ENCODE measurements around the gene INPP4B.

The INPP4B gene

DNA sequence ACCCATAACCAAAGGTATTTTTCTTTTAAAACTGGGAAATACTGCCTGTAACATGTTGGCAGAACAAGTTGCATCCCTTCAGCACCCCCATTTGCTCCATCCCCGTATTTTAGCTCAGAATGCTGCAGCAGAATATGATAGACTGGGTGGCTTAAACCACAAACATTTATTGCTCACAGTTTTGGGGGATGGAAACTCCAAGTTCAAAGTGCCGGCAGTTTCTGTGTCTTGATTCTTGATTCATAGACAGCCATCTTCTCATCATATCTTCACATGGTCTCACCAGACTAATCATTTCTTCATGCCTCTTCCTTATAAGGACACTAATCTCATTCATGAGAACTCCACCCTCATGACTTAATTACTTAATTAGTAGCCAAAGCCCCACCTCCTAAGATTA, 10.5 kb upstream of the INPP4B start:
- Histone ChIP-seq H3K36me3 (ENCODE audit: insufficient read depth, low read length) (no peaks in the 10 kb centered on the region), H3K4me3 (ENCODE audit: low read length) (no peak overlapping the region), H3K9ac (ENCODE audit: low read depth, low read length) (no peak overlapping the region), H3K4me1 (ENCODE audit: control insufficient read depth, insufficient read depth, low read length) (no peaks in the 10 kb centered on the region), H3K4me2 (ENCODE audit: low read length) (no peak overlapping the region), H3K9me3 (replicated peaks; ENCODE audit: low read length) (no peaks in the 10 kb centered on the region), H3K27me3 (ENCODE audit: control insufficient read depth, insufficient read depth, low read length) (no peaks in the 10 kb centered on the region)

- Histone ChIP-seq H3K4me1 (ENCODE audit: control insufficient read depth, insufficient read depth, low read length) (peaks cover 8% of the 10 kb centered on the region), H3K9me3 (replicated peaks; ENCODE audit: low read length) (no peaks in the 10 kb centered on the region), H3K4me2 (ENCODE audit: low read length) (no peak overlapping the region), H3K4me3 (ENCODE audit: low read length) (no peak overlapping the region), H3K9ac (ENCODE audit: low read depth, low read length) (no peak overlapping the region), H3K27me3 (ENCODE audit: control insufficient read depth, insufficient read depth, low read length) (peaks cover 12% of the 10 kb centered on the region), H3K36me3 (ENCODE audit: insufficient read depth, low read length) (no peaks in the 10 kb centered on the region)
These were observed 4.4 kb upstream of the INPP4B start for GRCh38 chr4:142850478-142850877.

DNA sequence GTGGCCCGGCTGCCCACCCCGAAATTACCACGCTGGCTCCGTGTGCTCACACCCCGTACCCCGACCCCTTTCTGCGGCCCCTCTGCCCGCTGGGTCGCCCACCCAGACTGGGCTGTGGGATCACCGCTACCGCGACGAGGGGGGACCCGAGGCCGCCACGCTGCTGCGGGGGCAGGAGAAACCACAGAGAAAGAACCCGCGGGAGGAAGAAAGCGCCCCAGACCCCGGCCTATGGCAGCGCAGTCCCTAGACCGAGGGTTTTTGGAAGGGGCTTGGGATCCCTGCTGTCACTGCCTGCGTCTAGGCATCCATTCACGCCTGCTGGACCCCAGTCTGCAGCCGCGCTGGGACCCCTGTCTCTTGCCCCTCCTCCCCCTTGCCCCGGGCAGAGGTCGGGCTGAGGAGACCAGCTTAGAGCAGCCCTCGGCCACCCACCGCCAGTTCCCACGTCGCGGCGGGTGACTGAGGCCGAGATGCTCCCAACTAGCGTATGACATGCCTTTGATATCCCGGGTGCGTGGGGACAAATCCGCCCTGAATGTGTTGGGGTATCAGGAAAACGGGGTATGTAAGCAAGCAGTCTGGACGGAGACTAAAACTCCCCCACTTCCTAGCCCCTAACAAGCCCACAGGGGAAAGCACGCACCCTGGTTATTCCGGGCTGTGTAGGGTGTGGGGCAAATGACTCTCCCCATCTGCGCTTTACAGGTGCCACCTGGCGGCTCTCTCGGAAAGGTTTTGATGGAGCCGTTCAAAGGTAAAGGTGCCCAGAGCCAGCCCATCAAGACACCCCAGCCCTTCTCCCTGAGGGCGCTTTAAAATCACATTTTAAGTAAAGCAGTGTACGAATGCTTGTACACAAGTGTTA, 862 bp upstream of the INPP4B start:
- Histone ChIP-seq H3K4me3 (ENCODE audit: low read length) (peak overlapping the region; percentile 86), H3K36me3 (ENCODE audit: insufficient read depth, low read length) (no peaks in the 10 kb centered on the region), H3K9me3 (replicated peaks; ENCODE audit: low read length) (no peaks in the 10 kb centered on the region), H3K4me2 (ENCODE audit: low read length) (peak overlapping the region; percentile 100), H3K9ac (ENCODE audit: low read depth, low read length) (peak overlapping the region; percentile 75), H3K4me1 (ENCODE audit: control insufficient read depth, insufficient read depth, low read length) (peaks cover 18% of the 10 kb centered on the region), H3K27me3 (ENCODE audit: control insufficient read depth, insufficient read depth, low read length) (peaks cover 12% of the 10 kb centered on the region)

DNA sequence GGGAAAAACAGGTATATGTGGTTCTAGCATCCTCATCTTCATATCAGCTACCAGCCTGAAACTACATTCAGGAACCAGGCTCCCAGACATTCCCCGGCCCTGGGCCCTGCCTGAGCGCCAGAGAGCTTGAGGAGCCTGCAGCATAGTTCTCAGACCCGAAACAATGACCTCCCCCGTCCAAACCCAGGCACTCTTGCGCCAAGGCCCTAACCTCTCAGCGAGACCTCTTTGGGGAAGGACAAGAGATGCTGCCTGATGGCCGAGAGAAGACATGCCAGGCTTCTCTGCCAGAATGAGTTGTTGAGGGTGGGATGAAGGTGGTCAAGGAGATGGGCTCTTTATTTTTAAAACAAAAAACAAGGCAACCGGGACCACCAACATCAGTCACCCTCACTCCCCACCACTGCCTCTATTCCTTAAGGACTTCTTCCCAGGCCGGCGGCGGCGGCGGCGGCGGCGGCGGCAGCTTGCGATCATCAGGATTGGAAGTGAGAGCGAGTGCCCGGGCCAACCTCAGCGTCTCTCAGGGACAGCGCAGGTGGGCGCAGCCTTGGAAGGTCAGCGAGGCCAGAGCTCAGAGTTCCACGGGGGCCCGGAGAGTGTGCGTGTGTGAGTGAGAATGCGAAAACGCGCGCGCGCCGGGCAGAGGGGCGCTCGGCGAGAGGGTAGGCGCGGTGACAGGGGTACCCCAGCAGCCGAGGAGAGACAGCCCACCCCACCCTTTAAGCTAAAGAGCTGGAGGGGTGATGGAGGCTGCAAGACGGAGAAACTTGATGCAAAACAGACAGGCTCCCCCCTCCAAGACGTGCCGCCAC, 601 bp downstream of the INPP4B start:
- no peaks in the 10 kb centered on the region for H3K9me3 ChIP-seq (replicated peaks; ENCODE audit: low read length)
- H3K9ac ChIP-seq (ENCODE audit: low read depth, low read length) = peak overlapping the region; percentile 75
- peak overlapping the region; percentile 100 for H3K4me2 ChIP-seq (ENCODE audit: low read length)
- H3K27me3 ChIP-seq (ENCODE audit: control insufficient read depth, insufficient read depth, low read length) = peaks cover 12% of the 10 kb centered on the region
- H3K36me3 ChIP-seq (ENCODE audit: insufficient read depth, low read length) = no peaks in the 10 kb centered on the region
- peak overlapping the region; percentile 86 for H3K4me3 ChIP-seq (ENCODE audit: low read length)
- peaks cover 18% of the 10 kb centered on the region for H3K4me1 ChIP-seq (ENCODE audit: control insufficient read depth, insufficient read depth, low read length)

GRCh38 chr4:142844782-142845181, 1.3 kb downstream of the INPP4B start:
- Histone ChIP-seq H3K4me3 (ENCODE audit: low read length) (peak overlapping the region; percentile 86), H3K9me3 (replicated peaks; ENCODE audit: low read length) (no peaks in the 10 kb centered on the region), H3K36me3 (ENCODE audit: insufficient read depth, low read length) (no peaks in the 10 kb centered on the region), H3K4me1 (ENCODE audit: control insufficient read depth, insufficient read depth, low read length) (peaks cover 18% of the 10 kb centered on the region), H3K9ac (ENCODE audit: low read depth, low read length) (no peak overlapping the region), H3K4me2 (ENCODE audit: low read length) (peak overlapping the region; percentile 100), H3K27me3 (ENCODE audit: control insufficient read depth, insufficient read depth, low read length) (peaks cover 12% of the 10 kb centered on the region)

DNA sequence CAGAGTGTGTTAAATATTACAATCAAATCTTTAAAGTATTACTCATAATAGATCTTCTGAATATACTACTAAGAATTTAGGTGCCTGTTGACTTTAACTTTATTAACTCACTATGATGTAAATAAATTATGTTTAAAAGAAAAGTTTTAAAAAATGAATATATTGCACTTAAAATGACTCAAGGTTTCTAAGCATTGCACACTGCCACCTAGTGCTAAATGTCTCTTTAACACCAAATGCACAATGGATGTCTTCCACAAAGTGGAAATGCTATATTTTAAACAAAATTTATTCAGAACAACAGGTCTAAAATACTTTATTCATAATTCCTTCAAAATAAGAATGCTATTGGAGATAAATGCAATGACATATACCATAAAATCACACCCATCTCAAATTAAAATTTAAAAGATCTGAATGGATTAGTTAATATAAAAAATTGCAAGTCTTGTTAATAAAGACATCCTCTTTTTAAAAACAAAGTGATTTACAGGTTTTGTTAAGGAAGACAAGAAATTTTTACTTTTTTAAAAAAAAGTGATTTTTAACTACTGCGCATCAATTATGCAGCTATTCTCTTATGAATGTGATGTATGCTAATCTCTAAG, 5.5 kb downstream of the INPP4B start:
- Histone ChIP-seq H3K4me1 (ENCODE audit: control insufficient read depth, insufficient read depth, low read length) (peaks cover 10% of the 10 kb centered on the region), H3K9ac (ENCODE audit: low read depth, low read length) (no peak overlapping the region), H3K9me3 (replicated peaks; ENCODE audit: low read length) (no peaks in the 10 kb centered on the region), H3K27me3 (ENCODE audit: control insufficient read depth, insufficient read depth, low read length) (no peaks in the 10 kb centered on the region), H3K36me3 (ENCODE audit: insufficient read depth, low read length) (no peaks in the 10 kb centered on the region), H3K4me2 (ENCODE audit: low read length) (no peak overlapping the region), H3K4me3 (ENCODE audit: low read length) (no peak overlapping the region)

DNA sequence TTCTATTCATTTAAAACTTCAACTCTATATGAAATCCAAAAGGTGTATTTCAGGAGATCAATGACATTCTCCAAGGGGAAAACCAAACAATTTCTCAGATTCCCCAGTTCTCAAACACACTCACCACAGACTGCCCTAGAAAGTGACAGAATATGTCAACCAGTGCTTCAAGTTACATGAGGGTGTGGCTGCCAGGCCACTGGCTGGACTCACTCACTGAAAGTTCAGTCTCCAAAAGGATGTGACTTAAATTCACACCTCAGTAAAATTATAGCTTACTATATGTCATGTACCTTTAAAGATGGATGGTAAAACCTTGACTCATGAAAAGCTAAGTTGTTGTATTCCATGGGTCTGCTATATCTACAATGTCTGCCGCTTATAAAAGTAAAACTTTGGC, 7.3 kb downstream of the INPP4B start:
- H3K9me3 ChIP-seq (replicated peaks; ENCODE audit: low read length) = no peaks in the 10 kb centered on the region

GRCh38 chr4:142832022-142832421, 14.1 kb downstream of the INPP4B start:
- no peaks in the 10 kb centered on the region for H3K9me3 ChIP-seq (replicated peaks; ENCODE audit: low read length)
- H3K36me3 ChIP-seq (ENCODE audit: insufficient read depth, low read length) = no peaks in the 10 kb centered on the region
- no peak overlapping the region for H3K4me2 ChIP-seq (ENCODE audit: low read length)
- H3K4me1 ChIP-seq (ENCODE audit: control insufficient read depth, insufficient read depth, low read length) = no peaks in the 10 kb centered on the region
- no peaks in the 10 kb centered on the region for H3K27me3 ChIP-seq (ENCODE audit: control insufficient read depth, insufficient read depth, low read length)
- H3K9ac ChIP-seq (ENCODE audit: low read depth, low read length) = no peak overlapping the region
- no peak overlapping the region for H3K4me3 ChIP-seq (ENCODE audit: low read length)

More for the DNA sequence above, 7.3 kb downstream of the INPP4B start:
- no peaks in the 10 kb centered on the region for H3K36me3 ChIP-seq (ENCODE audit: insufficient read depth, low read length)
- H3K27me3 ChIP-seq (ENCODE audit: control insufficient read depth, insufficient read depth, low read length) = no peaks in the 10 kb centered on the region
- no peaks in the 10 kb centered on the region for H3K4me1 ChIP-seq (ENCODE audit: control insufficient read depth, insufficient read depth, low read length)
- H3K4me2 ChIP-seq (ENCODE audit: low read length) = no peak overlapping the region
- no peak overlapping the region for H3K4me3 ChIP-seq (ENCODE audit: low read length)
- no peak overlapping the region for H3K9ac ChIP-seq (ENCODE audit: low read depth, low read length)

- H3K4me3 ChIP-seq (ENCODE audit: low read length) = no peak overlapping the region
- no peaks in the 10 kb centered on the region for H3K9me3 ChIP-seq (replicated peaks; ENCODE audit: low read length)
- H3K36me3 ChIP-seq (ENCODE audit: insufficient read depth, low read length) = no peaks in the 10 kb centered on the region
- no peaks in the 10 kb centered on the region for H3K27me3 ChIP-seq (ENCODE audit: control insufficient read depth, insufficient read depth, low read length)
- H3K4me1 ChIP-seq (ENCODE audit: control insufficient read depth, insufficient read depth, low read length) = no peaks in the 10 kb centered on the region
- H3K4me2 ChIP-seq (ENCODE audit: low read length) = no peak overlapping the region
- no peak overlapping the region for H3K9ac ChIP-seq (ENCODE audit: low read depth, low read length)
These were observed 19.4 kb downstream of the INPP4B start for GRCh38 chr4:142826503-142827241.

DNA sequence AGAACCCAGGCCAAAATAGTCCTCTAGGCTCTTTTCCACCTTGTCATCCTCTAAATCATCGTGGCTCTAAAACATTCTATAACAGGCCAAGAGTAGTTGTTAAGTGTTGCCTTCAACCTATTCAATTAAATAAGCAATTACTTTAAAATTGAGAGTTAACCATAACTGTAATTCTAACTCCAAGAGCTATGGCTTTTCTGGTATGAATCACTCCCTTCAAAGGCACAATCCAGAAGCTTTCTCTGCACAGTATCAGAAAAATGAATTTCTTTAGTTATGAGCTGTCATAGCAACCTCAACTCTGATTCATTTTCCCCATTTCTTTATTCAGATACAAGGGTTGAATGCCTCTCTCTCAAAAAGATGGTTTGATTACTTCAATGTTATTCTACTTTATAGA, 21.7 kb downstream of the INPP4B start:
- Histone ChIP-seq H3K4me2 (ENCODE audit: low read length) (no peak overlapping the region), H3K4me3 (ENCODE audit: low read length) (no peak overlapping the region), H3K36me3 (ENCODE audit: insufficient read depth, low read length) (no peaks in the 10 kb centered on the region), H3K9ac (ENCODE audit: low read depth, low read length) (no peak overlapping the region), H3K9me3 (replicated peaks; ENCODE audit: low read length) (no peaks in the 10 kb centered on the region), H3K4me1 (ENCODE audit: control insufficient read depth, insufficient read depth, low read length) (no peaks in the 10 kb centered on the region), H3K27me3 (ENCODE audit: control insufficient read depth, insufficient read depth, low read length) (no peaks in the 10 kb centered on the region)

- no peak overlapping the region for H3K4me2 ChIP-seq (ENCODE audit: low read length)
- no peaks in the 10 kb centered on the region for H3K9me3 ChIP-seq (replicated peaks; ENCODE audit: low read length)
- no peaks in the 10 kb centered on the region for H3K36me3 ChIP-seq (ENCODE audit: insufficient read depth, low read length)
- no peaks in the 10 kb centered on the region for H3K27me3 ChIP-seq (ENCODE audit: control insufficient read depth, insufficient read depth, low read length)
- H3K9ac ChIP-seq (ENCODE audit: low read depth, low read length) = no peak overlapping the region
- H3K4me1 ChIP-seq (ENCODE audit: control insufficient read depth, insufficient read depth, low read length) = peaks cover 4% of the 10 kb centered on the region
- H3K4me3 ChIP-seq (ENCODE audit: low read length) = no peak overlapping the region
These were observed 22.3 kb downstream of the INPP4B start for GRCh38 chr4:142823796-142824195.
